HL-60/S4 treated with retinoic acid at 250 ng/mL for 4 days and 3 days (cell line): ENCODE measurements around the gene VKORC1.

Source experiments
- in situ Hi-C: fragments of 300-500 bp; cut with MboI; formaldehyde crosslinking; loops from 2 replicates; pipeline ENCODE4 v1.7.0; 2022; ENCODE audit warnings: low sequenced_read_pairs

The VKORC1 gene

DNA sequence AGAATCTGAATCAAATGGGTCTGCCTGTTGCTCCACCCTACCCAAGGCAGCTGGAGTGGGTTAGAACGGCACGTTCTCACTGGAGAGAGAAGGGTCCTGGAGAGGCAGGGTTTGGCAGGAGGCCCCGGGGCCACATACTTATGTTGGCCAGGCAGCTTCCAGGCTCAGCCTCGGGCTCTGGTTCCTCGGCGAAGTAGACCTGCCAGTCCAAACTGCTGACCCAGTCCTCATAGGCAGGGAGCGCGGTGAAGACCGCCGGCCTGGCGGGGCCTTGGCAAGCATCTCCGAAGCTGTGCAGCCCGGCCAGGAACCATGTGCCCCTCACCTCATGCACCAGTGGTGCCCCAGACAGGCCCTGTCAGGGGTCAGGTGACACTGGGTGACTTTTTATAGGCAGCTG, 10.6 kb downstream of the VKORC1 start:
- in situ Hi-C loops = loop anchor here (25.0 kb wide), 1 partner anchor 778 kb away; the partner anchor contains the start of gene ZNF267

GRCh38 chr16:31083556-31083955, 11.0 kb downstream of the VKORC1 start:
- in situ Hi-C loops = loop anchor here (25.0 kb wide), 1 partner anchor 779 kb away; the partner anchor contains the start of gene ZNF267

DNA sequence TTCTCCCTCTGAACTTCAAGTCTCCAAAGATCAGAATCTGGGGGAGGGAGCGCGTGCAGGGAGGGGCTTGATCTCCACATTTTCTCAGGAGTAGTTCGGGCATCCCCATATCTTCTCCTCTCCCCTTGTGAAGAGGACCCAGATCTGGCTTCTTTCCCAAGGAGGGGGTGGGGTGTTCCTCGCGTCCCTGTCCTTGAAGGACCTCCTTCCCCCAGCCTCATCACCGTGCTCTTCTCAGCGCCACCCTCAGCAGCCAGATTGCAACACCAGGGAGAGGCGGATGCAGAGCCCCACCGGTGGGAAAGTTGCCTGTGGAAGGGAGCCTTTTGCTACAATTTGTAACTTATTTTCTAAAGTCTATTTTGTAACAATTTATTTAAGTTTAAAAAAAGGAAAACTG, 11.5 kb downstream of the VKORC1 start:
- in situ Hi-C loops = loop anchor here (25.0 kb wide), 1 partner anchor 779 kb away; the partner anchor contains the start of gene ZNF267

- in situ Hi-C loops = loop anchor here (25.0 kb wide), 1 partner anchor 780 kb away; the partner anchor contains the start of gene ZNF267
Measured at GRCh38 chr16:31082368-31083045, 12.1 kb downstream of the VKORC1 start.

- in situ Hi-C loops = loop anchor here (25.0 kb wide), 1 partner anchor 781 kb away; the partner anchor contains the start of gene ZNF267
Measured at GRCh38 chr16:31081428-31082351, 12.9 kb downstream of the VKORC1 start.

GRCh38 chr16:31080756-31081419, 13.7 kb downstream of the VKORC1 start:
- in situ Hi-C loops = loop anchor here (25.0 kb wide), 1 partner anchor 781 kb away; the partner anchor contains the start of gene ZNF267

- in situ Hi-C loops = loop anchor here (25.0 kb wide), 1 partner anchor 782 kb away; the partner anchor contains the start of gene ZNF267
Measured at GRCh38 chr16:31080035-31080629, 14.5 kb downstream of the VKORC1 start.

- in situ Hi-C loops = loop anchor here (10.0 to 25.0 kb wide), 2 partner anchors 375 to 783 kb away; partner anchors contain the start of genes ARMC5 and ZNF267
Measured at GRCh38 chr16:31079342-31079944, 15.2 kb downstream of the VKORC1 start.

- in situ Hi-C loops = loop anchor here (10.0 to 25.0 kb wide), 2 partner anchors 376 to 784 kb away; partner anchors contain the start of genes ARMC5 and ZNF267
Measured at GRCh38 chr16:31078597-31079341, 15.8 kb downstream of the VKORC1 start.

DNA sequence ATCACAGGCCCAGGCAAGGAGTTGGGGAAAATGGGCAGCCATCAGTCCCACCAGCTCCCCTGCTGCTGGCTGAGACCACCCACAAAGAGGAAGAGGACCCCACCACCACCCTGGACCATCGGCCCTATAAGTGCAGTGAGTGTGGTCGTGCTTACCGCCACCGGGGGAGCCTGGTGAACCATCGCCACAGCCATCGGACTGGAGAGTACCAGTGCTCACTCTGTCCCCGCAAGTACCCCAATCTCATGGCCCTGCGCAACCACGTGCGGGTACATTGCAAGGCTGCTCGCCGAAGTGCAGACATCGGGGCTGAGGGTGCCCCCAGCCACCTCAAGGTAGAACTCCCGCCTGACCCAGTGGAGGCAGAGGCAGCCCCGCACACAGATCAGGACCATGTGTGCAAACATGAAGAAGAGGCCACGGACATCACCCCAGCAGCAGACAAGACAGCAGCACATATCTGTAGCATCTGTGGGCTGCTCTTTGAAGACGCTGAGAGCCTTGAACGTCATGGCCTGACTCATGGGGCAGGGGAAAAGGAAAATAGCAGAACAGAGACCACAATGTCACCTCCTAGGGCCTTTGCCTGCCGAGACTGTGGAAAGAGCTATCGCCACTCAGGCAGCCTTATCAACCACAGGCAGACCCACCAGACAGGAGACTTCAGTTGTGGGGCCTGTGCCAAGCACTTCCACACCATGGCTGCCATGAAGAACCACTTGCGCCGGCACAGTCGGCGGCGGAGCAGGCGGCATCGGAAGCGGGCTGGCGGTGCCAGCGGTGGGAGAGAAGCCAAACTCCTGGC, 16.8 kb downstream of the VKORC1 start:
- in situ Hi-C loops = loop anchor here (10.0 to 25.0 kb wide), 2 partner anchors 377 to 785 kb away; partner anchors contain the start of genes ARMC5 and ZNF267

DNA sequence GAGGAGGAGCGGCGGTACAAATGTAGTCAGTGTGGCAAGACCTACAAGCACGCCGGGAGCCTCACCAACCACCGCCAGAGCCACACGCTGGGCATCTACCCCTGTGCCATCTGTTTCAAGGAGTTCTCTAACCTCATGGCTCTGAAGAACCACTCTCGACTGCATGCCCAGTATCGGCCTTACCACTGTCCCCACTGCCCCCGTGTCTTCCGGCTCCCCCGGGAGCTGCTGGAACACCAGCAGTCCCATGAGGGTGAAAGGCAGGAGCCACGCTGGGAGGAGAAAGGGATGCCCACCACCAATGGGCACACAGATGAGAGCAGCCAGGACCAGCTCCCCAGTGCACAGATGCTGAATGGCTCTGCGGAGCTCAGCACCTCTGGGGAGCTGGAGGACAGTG, 17.6 kb downstream of the VKORC1 start:
- in situ Hi-C loops = loop anchor here (10.0 to 25.0 kb wide), 2 partner anchors 378 to 785 kb away; partner anchors contain the start of genes ARMC5 and ZNF267

- in situ Hi-C loops = loop anchor here (10.0 to 25.0 kb wide), 2 partner anchors 378 to 786 kb away; partner anchors contain the start of genes ARMC5 and ZNF267
Measured at GRCh38 chr16:31076319-31076718, 18.3 kb downstream of the VKORC1 start.

GRCh38 chr16:31074814-31075183, 19.8 kb downstream of the VKORC1 start:
- in situ Hi-C loops = loop anchor here (10.0 to 25.0 kb wide), 2 partner anchors 380 to 788 kb away; partner anchors contain the start of genes ARMC5 and ZNF267

DNA sequence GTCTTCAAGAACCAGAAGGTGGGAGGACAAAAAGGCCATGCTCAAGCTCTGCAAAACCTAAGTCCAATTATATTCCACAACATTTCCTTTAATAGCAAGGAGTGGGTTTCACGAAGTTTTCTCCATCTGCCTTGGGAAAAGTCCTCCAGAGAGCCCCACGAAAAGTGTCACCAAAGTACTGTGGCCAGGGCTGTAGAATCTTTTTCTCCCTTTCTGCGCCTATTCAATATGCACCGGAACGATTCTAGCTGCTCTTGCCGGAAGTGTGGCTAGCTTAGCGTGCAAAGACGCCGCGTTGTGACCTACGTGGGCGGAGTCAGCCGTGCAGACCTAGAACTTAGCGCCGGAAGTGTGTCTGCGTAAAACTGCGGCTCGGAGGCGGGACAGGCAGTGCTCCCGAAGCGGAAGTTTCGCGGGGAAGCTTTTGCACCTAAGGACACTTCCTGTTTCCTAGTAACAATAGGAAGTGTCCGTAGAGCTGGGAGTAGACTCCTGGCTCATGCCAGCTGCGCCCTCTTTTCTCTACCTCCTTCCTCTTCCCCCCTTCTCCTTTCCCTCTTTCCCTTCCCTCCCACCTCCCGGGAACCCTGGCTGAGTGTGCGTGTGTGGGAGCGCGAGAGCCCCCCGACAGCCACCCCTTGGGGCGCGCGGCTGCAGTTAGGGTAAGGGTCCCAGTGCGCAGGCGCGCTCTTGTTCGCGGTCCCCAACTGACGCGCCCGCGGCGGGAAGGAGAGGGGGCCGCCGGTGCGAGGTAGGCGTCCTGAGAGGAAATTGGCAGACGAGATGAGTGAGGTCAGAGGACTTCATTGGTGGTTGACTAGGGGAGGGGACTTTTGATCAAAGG, 20.4 kb downstream of the VKORC1 start, which contains the start of the genes ZNF646 and ZNF668:
Gene ZNF646, plus strand, starts transcription at position 453 of the 844 bp plus-strand sequence. CDS start 1,903 bp downstream, outside the sequence.
Gene ZNF668, minus strand, starts transcription at position 271 of the 844 bp plus-strand sequence. CDS start 9,781 bp downstream, outside the sequence.
- in situ Hi-C loops = loop anchor here (10.0 kb wide), 1 partner anchor 381 kb away; the partner anchor contains the start of gene ARMC5

DNA sequence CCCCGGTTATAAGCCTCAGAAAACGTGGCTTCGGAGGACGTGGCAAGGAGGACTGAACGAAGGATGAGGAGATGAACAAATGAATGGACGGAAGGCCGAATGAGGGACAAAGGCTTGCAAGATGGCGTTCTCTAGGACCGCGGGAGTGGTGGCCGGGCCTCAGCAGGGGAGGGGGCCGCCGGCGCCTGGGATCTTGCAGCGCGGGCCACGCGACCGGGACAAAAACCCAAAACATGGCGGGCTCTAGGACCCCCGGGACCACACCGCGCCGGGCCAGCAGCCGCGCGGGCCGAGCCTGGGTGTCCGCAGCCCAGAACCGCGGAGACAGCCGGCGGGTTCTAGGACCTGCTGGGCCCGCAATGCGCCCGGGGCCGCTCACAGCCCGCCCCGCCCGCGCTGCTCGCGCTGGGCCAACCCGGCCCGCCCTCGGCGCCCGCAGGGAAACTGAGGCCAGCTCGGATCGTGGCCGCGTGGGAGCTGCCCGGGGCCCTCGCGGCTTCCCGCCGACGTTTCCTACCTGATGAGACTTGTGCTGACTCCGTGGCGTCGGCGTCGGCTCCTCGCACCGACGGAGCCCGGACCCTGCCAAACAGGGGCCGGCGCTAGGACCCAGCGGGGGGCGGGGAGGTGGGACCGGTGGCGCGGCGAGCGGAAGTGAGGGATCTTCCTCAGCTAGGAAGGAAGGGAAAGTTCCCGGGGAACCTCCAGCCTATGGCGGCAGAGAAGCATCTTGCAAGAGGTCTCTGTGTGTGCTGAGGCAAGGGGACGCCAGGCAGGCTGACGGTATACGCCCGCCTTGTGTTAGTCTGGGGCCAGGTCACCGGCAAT, 21.2 kb downstream of the VKORC1 start:
- in situ Hi-C loops = loop anchor here (10.0 kb wide), 1 partner anchor 381 kb away; the partner anchor contains the start of gene ARMC5
